ENCODE measurements around the gene UBL4B.
"Not testable (repeated sequence)": the region's sequence is repeated elsewhere in the genome, so short reads cannot be mapped to it uniquely, and the experiment has no call there.

The UBL4B gene, protein sequence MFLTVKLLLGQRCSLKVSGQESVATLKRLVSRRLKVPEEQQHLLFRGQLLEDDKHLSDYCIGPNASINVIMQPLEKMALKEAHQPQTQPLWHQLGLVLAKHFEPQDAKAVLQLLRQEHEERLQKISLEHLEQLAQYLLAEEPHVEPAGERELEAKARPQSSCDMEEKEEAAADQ

DNA sequence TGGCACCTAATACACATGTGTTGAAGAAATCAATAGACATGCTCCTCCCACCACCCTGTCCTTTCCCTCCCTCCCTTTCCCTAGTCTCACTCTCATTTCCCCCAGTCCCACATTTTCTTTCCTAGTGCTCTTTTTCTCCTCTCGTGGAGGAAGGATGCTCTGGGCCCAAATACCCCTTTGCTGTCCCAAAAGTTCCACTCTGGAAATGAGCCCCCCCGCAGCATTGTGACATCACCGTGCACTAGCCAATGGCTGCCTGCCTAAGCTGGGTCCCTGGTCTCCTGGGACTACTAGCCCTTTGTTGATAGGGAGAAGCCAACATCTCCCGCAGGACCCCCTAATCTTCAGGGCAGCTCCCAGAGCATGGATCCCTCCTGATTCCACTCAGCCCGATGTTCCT lies at the start of gene UBL4B:
Gene UBL4B, plus strand, starts transcription at position 301 of the 400 bp plus-strand sequence. Its CDS starts 92 bp downstream, at position 393.
- in situ Hi-C loops (cut with MboI; ENCODE audit: low pct_unique_long_range_greater_than_20kb, low sequenced_read_pairs), result no loop called here
- no peak for DNase-seq

DNA sequence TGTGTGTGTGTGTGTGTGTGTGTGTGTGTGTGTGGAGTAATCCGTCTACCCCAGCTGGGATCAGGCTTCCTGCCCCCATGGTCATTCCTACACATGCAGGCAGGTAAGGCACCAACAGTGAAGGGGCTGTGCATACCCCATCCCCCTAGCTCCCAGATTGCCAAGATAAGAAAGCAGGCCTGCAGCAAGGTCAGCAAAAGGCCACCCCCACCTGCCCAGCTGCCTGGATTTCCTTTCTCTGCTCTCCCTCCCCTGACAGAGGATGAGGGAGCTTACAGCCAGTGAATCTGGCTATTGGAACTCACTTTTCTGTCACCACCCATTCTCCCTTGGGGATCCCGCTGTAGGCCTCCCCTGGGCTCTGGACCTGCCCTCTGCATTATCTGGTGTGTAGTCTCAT lies 49.6 kb upstream of the UBL4B start:
- no peak for DNase-seq
- in situ Hi-C loops (cut with MboI; ENCODE audit: low pct_unique_long_range_greater_than_20kb, low sequenced_read_pairs), result no loop called here

DNA sequence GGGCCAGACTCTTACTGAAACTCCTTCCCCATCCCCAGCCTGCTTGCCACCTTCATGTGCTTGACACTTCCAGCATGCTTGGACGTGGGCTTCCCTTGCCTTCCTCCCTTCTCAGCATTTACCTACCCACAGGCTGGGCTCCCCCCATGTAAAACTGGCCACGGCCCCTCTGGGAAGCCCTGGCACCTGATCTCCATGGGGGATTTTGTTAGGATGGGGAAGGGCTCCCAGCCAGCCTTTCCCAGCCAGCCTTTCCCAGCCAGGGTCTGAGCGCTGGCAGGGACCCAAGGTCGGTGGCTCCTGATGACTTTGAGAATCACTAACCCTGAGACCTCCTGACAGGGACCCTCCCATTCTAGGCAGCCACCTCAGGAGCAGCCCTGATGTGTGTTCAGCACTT lies 48.5 kb upstream of the UBL4B start:
- no peak for DNase-seq
- in situ Hi-C loops (cut with MboI; ENCODE audit: low pct_unique_long_range_greater_than_20kb, low sequenced_read_pairs), result no loop called here

DNA sequence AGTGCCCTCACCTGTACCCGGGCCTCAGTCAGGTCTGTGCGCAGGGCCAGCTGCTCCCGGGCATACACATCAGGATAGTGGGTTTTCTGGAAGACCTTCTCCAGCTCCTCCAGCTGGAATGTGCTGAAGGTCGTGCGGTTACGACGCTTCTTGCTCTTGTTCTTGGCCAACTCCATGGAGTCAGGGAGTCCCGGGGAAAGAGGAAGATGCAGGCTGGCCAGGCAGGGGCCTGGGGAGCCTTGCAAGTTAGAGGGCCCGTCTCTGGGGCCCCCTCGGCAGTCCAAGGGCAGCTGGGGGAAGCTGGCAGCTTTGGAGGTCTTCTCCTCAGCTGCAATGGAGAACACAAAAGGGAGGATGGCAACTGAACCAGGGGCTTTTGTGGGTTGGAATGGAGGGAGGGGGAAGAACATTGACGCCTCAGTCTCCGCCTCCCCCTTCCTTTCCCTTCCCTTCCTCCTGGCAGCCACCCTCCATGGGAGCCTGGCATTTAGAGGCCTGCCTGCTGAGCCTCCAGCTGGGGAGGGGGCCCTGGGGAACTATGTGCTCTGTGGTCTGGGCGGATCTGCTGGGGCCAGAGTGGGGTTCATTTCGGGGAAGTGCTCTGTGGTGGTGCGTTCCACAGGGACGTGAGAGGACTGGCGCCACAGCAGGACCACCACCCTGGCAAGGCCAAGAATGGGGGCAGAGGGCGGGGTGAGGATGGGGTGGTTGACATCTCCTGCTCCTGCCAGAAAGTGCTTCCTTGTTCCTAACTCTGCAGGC lies 47.5 kb upstream of the UBL4B start:
- in situ Hi-C loops (cut with MboI; ENCODE audit: low pct_unique_long_range_greater_than_20kb, low sequenced_read_pairs), result no loop called here

DNA sequence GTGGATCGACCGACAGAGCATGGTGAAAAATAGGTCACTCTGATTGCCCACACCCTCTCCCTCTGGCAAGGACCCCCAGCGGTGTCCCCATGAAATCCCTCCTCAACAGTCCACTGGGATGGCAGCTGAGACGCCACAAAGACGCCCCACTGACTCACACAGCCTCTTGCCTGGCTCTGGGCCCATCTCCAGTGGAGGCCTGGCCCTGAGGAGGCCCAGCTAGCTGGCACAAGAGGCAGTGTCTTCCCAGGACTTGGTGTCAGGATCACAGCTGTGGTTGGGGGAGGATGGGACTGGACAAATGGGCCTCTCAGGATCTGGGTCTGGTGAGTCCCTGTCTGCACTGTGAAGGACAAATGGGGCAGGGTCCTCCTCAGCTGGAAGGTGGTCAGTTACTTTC lies 46.4 kb upstream of the UBL4B start:
- in situ Hi-C loops (cut with MboI; ENCODE audit: low pct_unique_long_range_greater_than_20kb, low sequenced_read_pairs), result no loop called here

More for the DNA sequence above, 47.5 kb upstream of the UBL4B start:
- no peak for DNase-seq

DNA sequence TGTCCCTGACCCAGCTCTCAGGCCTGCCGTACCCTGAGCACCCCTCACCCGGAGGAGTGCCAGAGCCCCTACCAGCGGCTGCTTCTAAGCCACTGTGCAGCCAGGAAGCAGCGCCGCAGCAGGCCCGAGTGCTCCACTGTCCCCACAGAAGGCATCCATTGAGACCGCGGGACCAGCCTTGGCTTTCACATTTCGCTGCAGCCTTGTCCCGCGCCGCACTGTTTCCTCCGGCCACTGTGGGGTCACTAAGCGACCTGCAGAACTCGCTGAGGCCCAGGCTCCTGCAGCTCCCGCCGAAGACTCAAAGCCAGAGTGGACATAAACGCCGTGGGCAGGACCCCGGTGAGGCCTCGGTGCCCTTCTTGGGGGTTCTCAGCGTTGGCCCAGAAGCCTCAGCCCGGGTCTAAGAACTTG lies 44.8 kb upstream of the UBL4B start:
- no peak for DNase-seq
- in situ Hi-C loops (cut with MboI; ENCODE audit: low pct_unique_long_range_greater_than_20kb, low sequenced_read_pairs), result no loop called here

More for the DNA sequence above, 46.4 kb upstream of the UBL4B start:
- DNase-seq, result no peak

DNA sequence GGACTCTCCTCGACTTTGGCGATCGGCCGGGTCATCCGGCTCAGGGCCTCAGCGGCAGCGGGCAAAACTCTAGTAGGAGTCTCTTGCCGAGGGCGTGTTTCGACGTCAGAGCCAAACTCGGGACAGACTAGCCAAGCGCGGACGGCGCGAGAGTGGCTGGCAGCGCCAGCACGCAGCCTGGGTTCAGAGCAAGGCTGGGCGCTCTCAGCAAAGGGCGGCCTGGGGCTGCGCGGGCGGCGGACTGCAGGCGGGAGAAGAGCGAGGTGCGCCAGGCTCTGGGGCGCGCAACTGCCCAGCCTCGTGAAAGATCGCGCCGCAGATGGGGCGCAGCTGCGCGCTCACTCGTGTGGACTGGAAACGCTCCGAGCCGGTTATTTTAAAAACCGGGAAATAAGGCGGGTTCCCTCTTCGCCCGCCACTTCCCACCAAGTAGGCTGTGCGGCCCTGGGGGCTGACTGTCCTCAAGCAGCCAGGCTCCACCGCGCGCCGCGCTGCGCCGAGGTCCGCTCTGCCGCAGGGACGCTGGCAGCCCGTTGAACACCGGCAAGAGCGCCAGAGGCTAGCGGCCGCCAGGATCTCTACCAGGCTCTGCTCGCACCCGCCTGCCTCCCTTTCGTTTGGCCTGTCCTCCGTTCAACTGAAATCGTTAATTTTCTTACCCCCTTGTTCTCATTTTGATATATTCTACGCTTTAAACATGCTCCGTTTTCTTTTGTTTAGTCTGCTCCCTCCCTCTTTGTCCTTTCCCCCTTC lies 44.2 kb upstream of the UBL4B start:
- in situ Hi-C loops (cut with MboI; ENCODE audit: low pct_unique_long_range_greater_than_20kb, low sequenced_read_pairs), result no loop called here
- DNase-seq, result peak; percentile 33

DNA sequence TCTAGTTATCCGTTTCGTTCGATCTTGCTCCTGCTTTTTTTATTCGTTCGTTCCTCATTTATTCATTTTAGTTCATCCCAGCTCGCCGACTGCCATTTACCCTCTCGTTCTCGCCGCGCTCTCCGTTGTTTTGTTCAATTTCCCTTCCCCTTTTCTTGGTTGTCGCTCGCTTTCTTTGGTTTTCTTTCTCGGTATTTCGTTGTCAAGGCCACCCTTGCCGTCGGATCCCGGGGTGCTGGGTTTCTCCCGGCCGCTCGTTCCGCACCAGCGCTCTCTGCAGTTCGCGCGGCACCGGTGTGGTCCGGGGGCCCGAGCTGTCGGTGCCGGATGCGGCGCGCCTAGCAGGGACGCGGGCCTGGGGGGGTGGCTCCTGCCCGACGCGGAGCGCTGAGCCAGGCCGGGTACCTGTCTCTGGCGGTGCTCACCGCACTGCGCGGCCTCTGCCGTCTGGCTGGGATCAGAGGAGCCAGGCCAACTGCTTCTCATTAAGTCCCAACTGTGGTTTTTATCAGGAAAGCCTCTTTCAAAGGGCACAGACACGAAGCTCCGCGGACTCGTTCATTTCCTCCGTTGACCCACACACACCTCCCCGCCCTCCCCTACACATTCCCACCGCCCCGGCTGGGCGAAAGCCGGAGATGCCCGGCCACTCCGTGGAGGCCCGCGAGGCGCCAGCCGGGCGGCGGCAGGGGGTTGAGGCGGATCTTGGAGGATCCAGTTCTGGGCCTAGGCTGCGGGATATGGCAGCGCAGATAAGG lies 43.4 kb upstream of the UBL4B start:
- no peak for DNase-seq
- in situ Hi-C loops (cut with MboI; ENCODE audit: low pct_unique_long_range_greater_than_20kb, low sequenced_read_pairs), result no loop called here

DNA sequence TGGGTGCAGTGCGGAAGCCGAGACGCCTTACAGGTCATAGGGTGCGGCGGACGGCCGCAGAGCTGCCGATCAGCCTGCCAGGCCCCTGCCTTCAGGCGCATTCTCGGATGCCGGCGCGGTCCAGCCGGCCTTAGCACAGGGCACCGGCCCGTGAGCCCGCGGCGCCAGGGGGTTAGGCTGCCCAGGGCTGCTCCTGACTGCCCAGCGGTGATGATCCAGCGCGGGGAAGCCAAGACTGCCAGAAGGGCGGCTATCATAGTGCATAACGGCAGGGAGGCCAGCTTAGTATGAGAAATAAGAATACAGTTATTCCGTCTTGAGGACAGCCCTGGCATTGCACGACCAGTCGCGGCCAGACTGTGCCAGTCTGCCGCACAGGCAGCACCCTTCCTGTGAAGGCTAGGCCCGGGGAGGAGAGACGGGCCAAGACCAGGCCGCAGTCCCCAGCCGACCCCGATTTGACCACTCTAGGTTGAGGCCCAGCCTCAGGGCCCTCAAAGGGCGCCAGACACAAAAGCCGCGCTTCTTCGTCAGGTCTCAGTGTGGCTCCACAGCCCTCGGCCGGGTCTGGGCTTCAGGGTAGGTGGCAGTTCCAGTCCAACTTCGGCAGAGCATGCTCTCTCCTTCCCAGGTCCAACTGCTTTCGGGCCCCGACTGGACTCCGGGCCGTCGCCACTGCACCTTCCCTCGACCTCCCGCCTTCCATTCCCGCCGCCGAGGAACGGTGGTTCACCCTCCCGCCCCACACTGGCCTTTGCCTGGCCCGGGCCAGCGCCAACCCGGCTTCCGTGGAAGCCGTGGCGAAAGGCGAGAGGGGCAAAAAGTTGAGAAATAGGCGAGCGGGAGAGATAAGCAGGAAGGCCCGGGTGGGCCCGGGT lies 42.6 kb upstream of the UBL4B start:
- no peak for DNase-seq
- in situ Hi-C loops (cut with MboI; ENCODE audit: low pct_unique_long_range_greater_than_20kb, low sequenced_read_pairs), result no loop called here

DNA sequence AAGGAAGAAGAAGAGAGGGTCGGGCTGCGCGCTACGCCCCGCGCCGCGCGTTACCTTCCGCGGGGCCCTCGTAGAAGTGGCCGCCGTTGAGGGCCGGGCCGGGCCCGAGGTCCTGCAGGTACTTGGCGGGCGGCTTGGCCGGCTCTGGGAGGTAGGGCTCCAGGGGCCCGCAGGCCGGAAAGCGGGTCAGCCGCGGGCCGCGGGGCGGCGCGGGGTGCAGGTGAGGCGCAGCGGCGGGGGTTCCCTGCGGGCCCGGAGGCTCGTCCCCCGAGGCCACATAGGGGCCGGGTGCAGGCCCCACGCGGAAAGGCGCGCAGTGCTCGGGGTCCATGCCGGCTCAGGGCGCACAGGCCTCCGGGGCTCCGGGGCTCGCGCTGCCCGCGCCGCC lies 42.0 kb upstream of the UBL4B start:
- in situ Hi-C loops (cut with MboI; ENCODE audit: low pct_unique_long_range_greater_than_20kb, low sequenced_read_pairs), result no loop called here

DNA sequence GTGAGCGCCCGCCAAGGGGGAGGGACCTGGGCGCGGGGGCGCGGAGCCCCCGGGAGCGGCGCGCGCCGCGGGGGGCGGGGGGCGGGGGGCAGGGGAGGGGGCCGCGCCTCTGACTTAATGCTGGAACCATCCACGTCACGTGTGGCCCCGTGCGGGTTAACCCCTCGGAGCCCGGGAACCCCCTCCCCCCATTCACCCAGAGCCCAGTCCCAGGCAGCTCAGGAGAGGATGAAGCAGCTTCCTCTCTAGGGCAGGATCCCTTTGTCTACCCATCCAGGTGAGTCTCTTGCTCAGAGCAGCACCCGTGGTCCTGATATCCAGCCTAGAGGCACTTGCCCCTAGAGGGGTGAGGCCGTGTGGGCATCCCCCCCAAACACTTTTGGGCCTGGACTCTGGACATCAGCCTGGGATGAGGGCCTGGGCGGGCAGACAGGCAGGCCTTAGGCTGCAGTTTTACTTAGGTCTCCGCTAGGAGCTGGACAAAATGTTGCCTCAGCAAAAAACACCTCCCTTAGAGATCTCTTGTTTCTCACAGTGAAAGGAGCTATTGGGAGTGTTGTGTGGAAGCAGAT lies 41.5 kb upstream of the UBL4B start, which contains the start of gene ALX3:
Gene ALX3, minus strand, starts transcription at position 2 of the 572 bp plus-strand sequence. CDS start 60 bp downstream, outside the sequence.
- DNase-seq, result no peak
- in situ Hi-C loops (cut with MboI; ENCODE audit: low pct_unique_long_range_greater_than_20kb, low sequenced_read_pairs), result no loop called here

More for the DNA sequence above, 42.0 kb upstream of the UBL4B start:
- no peak for DNase-seq

DNA sequence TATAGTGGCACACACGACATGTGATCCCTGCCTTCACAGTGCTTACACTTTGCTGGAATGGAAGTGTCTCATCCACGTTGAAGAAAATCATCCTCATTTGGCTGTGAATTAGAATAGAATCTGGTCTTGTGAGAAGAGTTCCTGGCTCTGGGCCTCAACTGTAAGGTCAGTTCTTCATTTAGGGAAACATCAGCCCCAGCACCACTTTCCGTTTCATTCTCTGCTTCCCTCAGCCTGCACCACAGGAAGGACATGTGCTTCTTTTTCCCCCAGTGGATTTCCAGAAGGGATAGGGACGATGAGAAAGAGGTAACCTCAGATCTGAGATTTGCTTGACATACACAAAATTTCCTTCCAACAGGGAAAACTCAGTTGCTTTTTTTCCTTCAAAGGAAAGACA lies 38.1 kb upstream of the UBL4B start:
- DNase-seq, result no peak
- in situ Hi-C loops (cut with MboI; ENCODE audit: low pct_unique_long_range_greater_than_20kb, low sequenced_read_pairs), result no loop called here

DNA sequence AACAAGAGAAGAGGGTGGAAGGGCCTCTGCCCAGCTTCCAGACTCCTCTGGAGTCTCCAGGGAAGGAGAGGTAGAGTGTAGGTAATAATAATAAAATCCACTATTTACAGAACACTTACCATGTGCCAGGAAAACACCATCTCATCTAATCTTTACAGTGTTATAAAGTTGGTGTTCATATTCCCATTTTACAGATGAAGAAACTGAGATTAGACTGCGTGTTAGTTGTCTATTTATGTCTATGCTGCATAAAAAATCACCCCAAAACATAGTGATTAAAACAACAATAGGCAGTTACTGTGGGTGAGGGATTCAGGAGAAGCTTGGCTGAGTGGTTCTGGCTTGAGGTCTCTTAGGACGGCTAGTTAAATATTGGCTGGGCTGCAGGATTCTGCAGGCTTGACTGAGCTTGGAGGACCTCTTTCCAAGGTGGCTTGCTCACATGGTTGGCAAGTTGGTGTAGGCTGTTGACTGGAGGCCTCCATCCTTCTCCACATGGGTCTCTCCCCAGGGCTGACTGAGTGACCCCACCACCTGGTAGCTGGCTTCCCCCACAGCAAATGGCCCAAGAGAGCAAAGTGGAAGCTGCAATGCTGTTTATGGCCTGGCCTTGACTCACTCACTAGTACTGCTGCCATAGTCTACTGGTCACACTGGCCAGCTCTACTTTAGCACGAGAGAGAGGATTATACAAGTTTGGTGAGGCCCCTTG lies 35.3 kb upstream of the UBL4B start:
- DNase-seq, result no peak
- in situ Hi-C loops (cut with MboI; ENCODE audit: low pct_unique_long_range_greater_than_20kb, low sequenced_read_pairs), result no loop called here

DNA sequence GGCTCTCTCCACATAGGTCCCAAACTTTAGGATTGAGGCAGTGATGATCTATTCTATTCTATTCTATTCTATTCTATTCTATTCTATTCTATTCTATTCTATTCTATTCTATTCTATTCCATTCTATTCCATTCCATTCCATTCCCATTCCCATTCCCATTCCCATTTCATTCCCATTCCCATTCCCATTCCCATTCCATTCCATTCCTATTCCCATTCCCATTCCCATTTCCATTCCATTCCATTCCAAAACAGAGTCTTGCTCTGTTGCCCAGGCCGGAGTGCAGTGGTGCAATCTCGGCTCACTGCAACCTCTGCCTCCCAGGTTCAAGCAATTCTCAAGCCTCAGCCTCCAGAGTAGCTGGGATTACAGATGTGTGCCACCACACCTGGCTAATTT lies 32.2 kb upstream of the UBL4B start:
- in situ Hi-C loops (cut with MboI; ENCODE audit: low pct_unique_long_range_greater_than_20kb, low sequenced_read_pairs); DNase-seq: not testable (repeated sequence)

DNA sequence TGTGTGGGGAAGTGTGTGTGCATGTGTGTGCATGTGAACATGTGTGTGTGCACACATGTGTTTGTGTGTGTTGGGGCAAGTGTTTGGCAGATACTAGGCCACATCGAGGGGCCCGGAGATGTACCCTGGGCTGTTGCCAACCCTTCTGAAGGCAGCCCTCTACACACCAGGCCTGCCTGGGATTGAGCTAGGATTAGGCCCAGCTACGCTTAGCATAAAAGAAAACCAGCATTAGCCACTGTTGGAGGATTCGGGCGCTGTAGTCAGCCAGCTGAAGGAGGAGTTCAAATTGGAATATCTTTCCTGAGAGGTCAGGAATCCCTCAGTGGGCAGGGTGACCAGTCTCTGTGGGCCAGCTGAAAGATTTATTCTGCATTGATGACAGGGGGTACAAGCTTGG lies 31.2 kb upstream of the UBL4B start:
- in situ Hi-C loops (cut with MboI; ENCODE audit: low pct_unique_long_range_greater_than_20kb, low sequenced_read_pairs), result no loop called here
- no peak for DNase-seq

DNA sequence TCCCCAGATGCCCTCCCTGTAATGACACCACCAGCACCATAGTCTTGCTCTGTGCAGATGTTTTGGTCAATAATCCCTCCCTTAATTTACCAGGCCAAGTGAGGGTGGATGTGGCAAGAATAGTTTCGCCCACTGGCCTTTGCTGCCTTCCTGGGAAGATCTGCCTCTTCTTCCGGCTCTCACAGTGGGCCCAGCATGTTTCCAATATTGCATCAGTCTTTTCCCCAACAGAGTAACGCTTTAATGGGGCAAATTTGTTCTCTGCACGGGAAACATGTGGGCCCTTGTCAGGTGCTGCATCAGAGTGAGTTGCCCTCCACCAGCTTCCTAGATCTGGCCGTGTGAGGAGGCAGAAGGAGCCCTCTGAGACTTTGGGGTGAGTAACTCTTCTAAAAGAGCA lies 29.8 kb upstream of the UBL4B start:
- in situ Hi-C loops (cut with MboI; ENCODE audit: low pct_unique_long_range_greater_than_20kb, low sequenced_read_pairs), result no loop called here
- no peak for DNase-seq

DNA sequence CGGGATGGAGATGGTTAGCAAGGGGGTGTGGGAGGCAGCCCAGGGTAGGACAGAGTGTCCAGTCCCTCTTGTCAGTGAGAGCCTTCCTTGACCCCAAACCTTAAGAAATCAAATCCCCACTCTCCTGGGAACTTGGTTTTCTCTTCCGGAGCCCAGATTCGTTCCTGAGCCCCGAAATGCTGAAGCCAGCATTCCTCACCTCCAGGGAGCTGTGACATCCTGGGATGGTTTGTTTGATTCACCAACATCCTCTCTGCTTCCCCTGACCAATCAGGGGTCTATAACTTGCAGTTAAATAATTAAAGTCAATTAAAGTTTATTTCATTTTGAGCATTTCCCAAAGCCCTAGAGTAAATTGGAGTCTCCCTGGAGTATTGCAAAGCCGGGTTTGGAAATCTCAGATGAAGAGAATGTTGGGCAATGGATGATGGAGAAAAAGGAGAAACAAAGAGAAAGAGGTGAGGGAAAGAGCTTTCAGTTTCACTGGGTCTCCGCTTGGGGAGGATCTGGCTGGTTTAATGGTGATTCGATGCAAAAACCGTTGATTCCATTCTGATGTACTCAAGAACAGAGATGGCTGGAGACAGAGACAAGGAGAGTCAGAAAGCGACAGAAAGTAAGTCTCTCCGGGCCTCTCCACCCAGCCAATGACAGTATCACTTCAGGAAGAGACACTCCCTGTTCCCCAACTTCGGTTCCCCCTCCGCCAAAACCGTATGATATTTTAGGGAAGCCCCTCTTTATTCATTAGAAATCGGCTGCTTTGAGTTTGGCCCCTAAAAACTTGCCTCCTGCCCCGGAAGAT lies 29.0 kb upstream of the UBL4B start:
- in situ Hi-C loops (cut with MboI; ENCODE audit: low pct_unique_long_range_greater_than_20kb, low sequenced_read_pairs), result no loop called here
- DNase-seq, result no peak
